Measurements from ENCODE around the gene PDCD10. TPM values are rescaled to one million over a fixed set of nuclear protein-coding genes. Genes with fewer than 3 reads are reported as not detected.

PDCD10 gene
- total RNA-seq, 5 donors from 2014 or later (not counting 1 experiment from before 2014, with no cell fraction given), result 40.2 to 46.7 (median 40.8) TPM

DNA sequence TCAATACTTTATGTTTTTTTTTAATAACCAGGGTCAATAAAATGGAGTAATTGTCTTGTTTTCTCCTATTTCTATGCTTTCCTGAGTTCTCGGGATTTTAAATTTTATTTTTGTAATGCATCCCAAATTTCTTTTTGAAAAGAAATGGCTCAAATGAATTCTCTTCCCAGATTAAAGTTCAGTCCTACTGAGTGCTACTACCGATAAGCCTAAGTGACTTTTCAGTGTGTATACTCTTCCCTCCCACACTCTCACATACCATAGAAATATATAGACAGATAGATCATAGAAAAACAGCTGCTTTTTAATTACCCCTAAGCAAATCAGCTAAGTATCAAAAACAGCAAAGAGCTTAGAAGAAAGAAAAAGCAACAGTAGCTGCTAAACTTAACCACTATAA is 2.3 kb upstream of the PDCD10 start:
- no peaks in the 10 kb centered on the region for H3K27me3 Mint-ChIP-seq
- Histone ChIP-seq H3K9me3 (no peaks in the 10 kb centered on the region), H3K4me3 (ENCODE audit: control insufficient read depth in 1 of 2, extremely low read depth in 1 of 2, low read length in 1 of 2) (no peak overlapping the region), H3K4me1 (ENCODE audit: control insufficient read depth in 1 of 2, extremely low read depth in 1 of 2, insufficient read depth in 2 of 2, low read length in 2 of 2) (peaks cover 0 to 23% of the 10 kb centered on the region in 2 experiments), H3K27ac (ENCODE audit: low read length) (no peak overlapping the region), H3K36me3 (ENCODE audit: control insufficient read depth in 2 of 2, extremely low read depth in 1 of 2, insufficient read depth in 1 of 2, low read length in 1 of 2) (no peaks in the 10 kb centered on the region), H3K27me3 (replicated peaks in 1 of 2; ENCODE audit: control insufficient read depth in 2 of 2, extremely low read depth in 1 of 2, insufficient read depth in 2 of 2, low read length in 1 of 2) (no peaks in the 10 kb centered on the region)
- H3K4me3 Mint-ChIP-seq, result peak overlapping the region in 2 of 3 donors; percentile 32 to 49
- peaks cover 10% of the 10 kb centered on the region for H3K36me3 Mint-ChIP-seq
- ChIA-PET CTCF (interaction anchor here (0.6 to 0.8 kb wide), 3 partner anchors 12 to 356 kb away, joined by 3 to 4 read pairs (median 3); no protein-coding TSS in a partner anchor), POLR2A (no interaction called here)
- no peak overlapping the region for H3K27ac Mint-ChIP-seq
- no peaks in the 10 kb centered on the region for H3K9me3 Mint-ChIP-seq
- ATAC-seq (replicated peaks in 1 of 4) (no peak), DNase-seq (no peak)
- no CpG with 5 or more reads among the region's 2 CpGs for WGBS (ENCODE audit: insufficient coverage)
- peaks cover 12 to 17% (median 12%) of the 10 kb centered on the region in 3 donors for H3K4me1 Mint-ChIP-seq

DNA sequence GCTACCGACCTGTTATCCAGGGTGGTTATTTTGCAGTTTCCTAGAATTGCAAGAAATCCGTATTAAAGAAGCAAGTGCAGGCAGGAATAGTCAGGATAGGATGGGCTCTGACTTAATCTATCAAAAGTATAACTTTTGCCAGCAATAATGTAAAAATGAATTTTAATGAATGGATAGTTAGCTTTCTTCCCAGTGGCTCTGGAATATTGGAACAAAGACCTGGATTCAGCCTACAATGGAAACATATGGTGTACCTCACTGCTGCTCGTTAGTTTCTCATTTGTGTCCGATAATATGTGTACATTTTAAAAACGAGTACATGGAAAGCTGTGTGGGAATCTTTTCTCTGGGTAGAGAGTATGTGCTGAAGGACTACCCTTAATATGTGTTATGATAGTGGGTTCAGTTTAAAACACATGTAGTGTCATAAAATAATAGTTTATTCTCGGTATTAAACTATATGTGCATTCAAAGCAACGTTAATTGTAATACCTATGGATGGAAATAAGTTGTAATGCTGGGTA is 1.6 kb upstream of the PDCD10 start:
- CTCF ChIA-PET, result interaction anchor here (0.8 to 2.1 kb wide), 2 partner anchors 51 to 146 kb away, joined by 4 to 8 read pairs; no protein-coding TSS in a partner anchor
- Mint-ChIP-seq H3K4me1 (peaks cover 12 to 17% (median 12%) of the 10 kb centered on the region in 3 donors), H3K27me3 (no peaks in the 10 kb centered on the region), H3K9me3 (no peaks in the 10 kb centered on the region), H3K36me3 (peaks cover 10% of the 10 kb centered on the region), H3K27ac (no peak overlapping the region), H3K4me3 (no peak overlapping the region)
- H3K36me3 ChIP-seq (ENCODE audit: control insufficient read depth in 2 of 2, extremely low read depth in 1 of 2, insufficient read depth in 1 of 2, low read length in 1 of 2), result no peaks in the 10 kb centered on the region
- ATAC-seq (replicated peaks in 1 of 4) (no peak), DNase-seq (no peak)
- 40% methylated on average over 2 of the region's 7 CpGs for WGBS (ENCODE audit: insufficient coverage)
- peaks cover 0 to 28% of the 10 kb centered on the region in 2 experiments for H3K4me1 ChIP-seq (ENCODE audit: control insufficient read depth in 1 of 2, extremely low read depth in 1 of 2, insufficient read depth in 2 of 2, low read length in 2 of 2)
- H3K4me3 ChIP-seq (ENCODE audit: control insufficient read depth in 1 of 2, extremely low read depth in 1 of 2, low read length in 1 of 2), result peak overlapping the region in 1 of 2 donors; percentile 81
- H3K27me3 ChIP-seq (replicated peaks in 1 of 2; ENCODE audit: control insufficient read depth in 2 of 2, extremely low read depth in 1 of 2, insufficient read depth in 2 of 2, low read length in 1 of 2), result no peaks in the 10 kb centered on the region
- H3K27ac ChIP-seq (ENCODE audit: low read length), result no peak overlapping the region
- POLR2A ChIA-PET, result no interaction called here
- H3K9me3 ChIP-seq, result no peaks in the 10 kb centered on the region

DNA sequence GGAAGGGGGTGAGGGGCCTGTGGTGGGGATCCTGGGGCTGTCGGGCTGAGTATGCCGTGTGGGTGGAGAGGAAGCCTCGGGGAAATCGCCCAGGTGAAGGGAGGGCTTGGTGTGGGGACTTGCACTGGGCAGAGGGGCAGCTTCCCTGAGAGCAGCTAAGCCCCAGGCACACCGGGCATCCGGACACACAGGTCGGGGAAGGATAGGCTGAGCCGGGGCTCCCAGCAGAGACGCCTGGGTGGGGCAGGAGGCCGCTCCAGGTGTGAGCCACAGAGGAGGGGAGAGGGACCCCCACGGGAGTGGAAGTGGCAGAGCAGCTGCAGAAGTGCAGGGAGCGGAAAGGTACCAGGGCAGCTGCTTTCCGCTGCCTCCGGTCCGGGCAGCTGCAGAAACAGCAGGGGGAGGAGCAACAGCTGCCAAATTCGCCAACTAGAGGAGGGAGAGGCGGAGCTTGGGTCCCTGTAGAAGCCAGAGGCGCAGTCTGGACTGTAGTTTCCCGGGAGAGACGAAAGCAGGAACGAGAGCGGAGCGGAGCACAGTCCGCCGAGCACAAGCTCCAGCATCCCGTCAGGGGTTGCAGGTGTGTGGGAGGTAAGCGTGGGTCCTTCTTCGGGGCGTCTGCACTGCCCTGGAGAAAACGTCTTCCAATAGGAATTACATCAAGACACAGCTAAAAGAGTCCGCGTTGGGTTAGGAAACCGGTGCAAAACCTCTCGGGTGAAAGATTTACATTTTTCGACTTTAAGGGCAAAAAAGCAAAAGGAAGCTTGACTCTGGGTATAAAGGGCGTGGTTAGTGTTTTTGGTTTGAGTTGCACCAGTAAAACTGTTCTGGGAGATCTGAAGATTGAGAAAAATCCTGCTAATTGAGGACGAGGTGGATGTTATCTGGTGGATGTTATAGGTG is 794 bp upstream of the PDCD10 start, which contains the start of gene SERPINI1:
TSS of gene SERPINI1 (plus strand) at position 489 of the 906 bp plus-strand sequence. CDS start 53,408 bp downstream, outside the sequence.
- Mint-ChIP-seq H3K27ac (no peak within 1 kb of the TSS), H3K9me3 (no peaks in the 10 kb centered on the region), H3K36me3 (peaks cover 10% of the 10 kb centered on the region), H3K27me3 (no peaks in the 10 kb centered on the region), H3K4me3 (no peak within 1 kb of the TSS), H3K4me1 (peaks cover 12 to 14% (median 12%) of the 10 kb centered on the region in 3 donors)
- DNase-seq (peak in 33 of 35 experiments; percentile 44 to 84 (median 64)), ATAC-seq (replicated peaks in 1 of 4) (peak; percentile 49 to 60 (median 57))
- ChIA-PET CTCF (interaction anchor here (0.8 to 2.1 kb wide), 4 partner anchors 44 to 355 kb away, joined by 3 to 8 read pairs (median 5); partner anchors contain the start of gene ZBBX (in 1 of the 2)), POLR2A (no interaction called here)
- peak within 1 kb of the TSS; percentile 81 to 84 for H3K4me3 ChIP-seq (ENCODE audit: control insufficient read depth in 1 of 2, extremely low read depth in 1 of 2, low read length in 1 of 2)
- H3K27me3 ChIP-seq (replicated peaks in 1 of 2; ENCODE audit: control insufficient read depth in 2 of 2, extremely low read depth in 1 of 2, insufficient read depth in 2 of 2, low read length in 1 of 2), result no peaks in the 10 kb centered on the region
- peak within 1 kb of the TSS; percentile 75 for H3K27ac ChIP-seq (ENCODE audit: low read length)
- no peaks in the 10 kb centered on the region for H3K9me3 ChIP-seq
- peaks cover 0 to 33% of the 10 kb centered on the region in 2 experiments for H3K4me1 ChIP-seq (ENCODE audit: control insufficient read depth in 1 of 2, extremely low read depth in 1 of 2, insufficient read depth in 2 of 2, low read length in 2 of 2)
- 2% methylated on average over 22 of the region's 37 CpGs for WGBS (ENCODE audit: insufficient coverage)
- no peaks in the 10 kb centered on the region for H3K36me3 ChIP-seq (ENCODE audit: control insufficient read depth in 2 of 2, extremely low read depth in 1 of 2, insufficient read depth in 1 of 2, low read length in 1 of 2)

DNA sequence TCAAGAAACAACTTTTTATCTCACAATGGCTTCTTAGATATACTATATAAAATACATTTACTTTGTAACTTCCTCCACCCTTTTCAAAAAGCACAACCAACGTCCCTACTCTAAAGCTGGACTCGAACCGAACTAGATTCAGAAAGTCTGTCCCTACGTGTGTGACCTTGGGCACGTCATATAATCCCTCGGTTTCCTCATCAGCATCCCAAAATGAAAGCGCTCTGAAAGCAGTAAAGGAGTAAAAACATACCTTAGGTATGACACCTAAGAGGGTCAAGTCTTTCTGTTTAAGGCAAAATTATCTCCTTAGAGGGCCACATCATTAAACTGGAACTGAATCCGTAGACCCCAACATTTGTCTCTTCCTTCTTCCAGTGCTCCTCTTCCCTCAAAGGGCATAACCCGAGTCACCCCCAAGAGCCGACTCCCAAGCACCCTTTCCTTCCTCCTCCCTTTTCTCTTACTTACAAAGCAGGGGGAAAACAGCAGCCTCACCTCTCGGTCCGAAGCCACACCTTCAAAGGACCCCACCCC is 663 bp downstream of the PDCD10 start:
- WGBS (ENCODE audit: insufficient coverage), result 0% methylated on average over 8 of the region's 12 CpGs
- Mint-ChIP-seq H3K4me3 (no peak overlapping the region), H3K27ac (no peak overlapping the region), H3K4me1 (peaks cover 19 to 23% (median 21%) of the 10 kb centered on the region in 3 donors), H3K27me3 (no peaks in the 10 kb centered on the region), H3K9me3 (no peaks in the 10 kb centered on the region), H3K36me3 (peaks cover 7% of the 10 kb centered on the region)
- peak in 1 of 35 experiments; percentile 46 for DNase-seq
- H3K27me3 ChIP-seq (replicated peaks in 1 of 2; ENCODE audit: control insufficient read depth in 2 of 2, extremely low read depth in 1 of 2, insufficient read depth in 2 of 2, low read length in 1 of 2), result no peaks in the 10 kb centered on the region
- peaks cover 0 to 36% of the 10 kb centered on the region in 2 experiments for H3K4me1 ChIP-seq (ENCODE audit: control insufficient read depth in 1 of 2, extremely low read depth in 1 of 2, insufficient read depth in 2 of 2, low read length in 2 of 2)
- CTCF ChIA-PET, result interaction anchor here in 1 of 2 donors (1.9 kb wide), 1 partner anchor 354 kb away, joined by 6 read pairs; the partner anchor contains the start of gene ZBBX
- H3K36me3 ChIP-seq (ENCODE audit: control insufficient read depth in 2 of 2, extremely low read depth in 1 of 2, insufficient read depth in 1 of 2, low read length in 1 of 2), result no peaks in the 10 kb centered on the region
- H3K4me3 ChIP-seq (ENCODE audit: control insufficient read depth in 1 of 2, extremely low read depth in 1 of 2, low read length in 1 of 2), result peak overlapping the region; percentile 81 to 84
- POLR2A ChIA-PET, result no interaction called here
- H3K9me3 ChIP-seq, result no peaks in the 10 kb centered on the region
- peak overlapping the region; percentile 75 for H3K27ac ChIP-seq (ENCODE audit: low read length)
- no peak for ATAC-seq (replicated peaks in 1 of 4)

DNA sequence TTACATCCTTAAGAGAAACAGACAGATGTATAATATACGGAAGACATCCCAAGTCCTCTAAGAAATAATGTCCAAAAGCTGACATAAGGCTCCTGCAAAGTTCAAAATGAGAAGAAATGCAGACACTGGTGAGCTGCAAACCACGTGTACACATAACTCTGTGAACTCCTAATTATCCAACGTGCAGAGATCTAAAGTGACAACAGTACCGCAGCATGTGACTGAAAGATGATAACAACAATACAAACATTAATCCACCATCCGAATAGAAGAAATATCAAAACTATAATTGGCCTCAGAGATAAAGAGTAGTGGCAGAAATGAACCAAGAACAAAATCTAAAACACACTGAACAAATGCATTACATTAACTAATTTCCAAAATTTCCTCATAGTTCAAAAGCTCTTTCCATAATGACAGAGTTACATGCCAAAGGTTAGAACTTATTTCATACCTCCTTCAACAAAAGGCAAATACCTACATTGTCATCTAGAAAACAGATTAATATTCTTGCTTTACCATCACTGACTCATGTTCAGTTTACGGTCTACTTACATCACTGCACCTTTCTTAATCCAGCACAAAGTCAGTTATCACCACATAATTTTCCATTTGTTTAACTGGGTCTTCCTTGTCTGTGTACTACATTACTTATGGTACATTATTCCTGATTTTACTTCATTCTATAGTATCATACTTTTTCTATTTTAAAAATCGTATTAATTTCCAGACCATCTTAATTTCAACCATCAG is 2.2 kb downstream of the PDCD10 start:
- ChIA-PET CTCF (interaction anchor here in 1 of 2 donors (1.3 kb wide), 1 partner anchor 47 kb away, joined by 4 read pairs; no protein-coding TSS in a partner anchor), POLR2A (no interaction called here)
- H3K4me1 Mint-ChIP-seq, result peaks cover 28 to 30% (median 30%) of the 10 kb centered on the region in 3 donors
- ATAC-seq (replicated peaks in 1 of 4) (no peak), DNase-seq (no peak)
- H3K4me3 Mint-ChIP-seq, result peak overlapping the region in 1 of 3 donors; percentile 25
- H3K27me3 Mint-ChIP-seq, result no peaks in the 10 kb centered on the region
- Histone ChIP-seq H3K27ac (ENCODE audit: low read length) (no peak overlapping the region), H3K36me3 (ENCODE audit: control insufficient read depth in 2 of 2, extremely low read depth in 1 of 2, insufficient read depth in 1 of 2, low read length in 1 of 2) (no peaks in the 10 kb centered on the region), H3K4me1 (ENCODE audit: control insufficient read depth in 1 of 2, extremely low read depth in 1 of 2, insufficient read depth in 2 of 2, low read length in 2 of 2) (peaks cover 0 to 38% of the 10 kb centered on the region in 2 experiments), H3K4me3 (ENCODE audit: control insufficient read depth in 1 of 2, extremely low read depth in 1 of 2, low read length in 1 of 2) (no peak overlapping the region), H3K27me3 (replicated peaks in 1 of 2; ENCODE audit: control insufficient read depth in 2 of 2, extremely low read depth in 1 of 2, insufficient read depth in 2 of 2, low read length in 1 of 2) (no peaks in the 10 kb centered on the region), H3K9me3 (no peaks in the 10 kb centered on the region)
- 67% methylated on average over 3 of the region's 7 CpGs for WGBS (ENCODE audit: insufficient coverage)
- no peaks in the 10 kb centered on the region for H3K9me3 Mint-ChIP-seq
- H3K36me3 Mint-ChIP-seq, result peaks cover 7% of the 10 kb centered on the region
- no peak overlapping the region for H3K27ac Mint-ChIP-seq
